Activated CD4-positive, CD25-positive, alpha-beta regulatory T cell treated with anti-CD3 and anti-CD28 coated beads, Interleukin-2, amount 50 U/mL, for 72 hours (primary cell): ENCODE results near the gene ZNF212.

Experiments used
- DNase-seq: peaks from one replicate; pipeline ENCODE4 v3.0.0; 2021

Gene ZNF212

GRCh38 chr7:149239345-149240143 lies at the start of gene ZNF212:
TSS of gene ZNF212 (plus strand) at chr7:149239651. CDS start at chr7:149239779, 128 bp downstream.
- peak; percentile 86 for DNase-seq

GRCh38 chr7:149191851-149192250 lies 47.6 kb upstream of the ZNF212 start:
- DNase-seq: no peak

- no peak for DNase-seq
Observed at GRCh38 chr7:149194799-149195179, 44.7 kb upstream of the ZNF212 start.

GRCh38 chr7:149195180-149196150 lies 44.0 kb upstream of the ZNF212 start, which contains the start of gene ZNF282:
TSS of gene ZNF282 (plus strand) at chr7:149195546. CDS start at chr7:149195590, 44 bp downstream.
- DNase-seq: peak; percentile 77

- peak; percentile 34 for DNase-seq
Observed at GRCh38 chr7:149196151-149196704, 43.2 kb upstream of the ZNF212 start.

- DNase-seq: no peak
Observed at GRCh38 chr7:149196705-149197171, 42.7 kb upstream of the ZNF212 start.

GRCh38 chr7:149197675-149198074 lies 41.8 kb upstream of the ZNF212 start:
- no peak for DNase-seq

GRCh38 chr7:149198161-149198816 lies 41.2 kb upstream of the ZNF212 start:
- no peak for DNase-seq

GRCh38 chr7:149199234-149199995 lies 40.0 kb upstream of the ZNF212 start:
- DNase-seq: no peak

- no peak for DNase-seq
Observed at GRCh38 chr7:149202831-149203231, 36.6 kb upstream of the ZNF212 start.

- DNase-seq: no peak
Observed at GRCh38 chr7:149205690-149206381, 33.6 kb upstream of the ZNF212 start.

GRCh38 chr7:149207324-149208035 lies 32.0 kb upstream of the ZNF212 start:
- no peak for DNase-seq

GRCh38 chr7:149209518-149210269 lies 29.8 kb upstream of the ZNF212 start:
- peak; percentile 68 for DNase-seq

- no peak for DNase-seq
Observed at GRCh38 chr7:149210551-149210950, 28.9 kb upstream of the ZNF212 start.

- DNase-seq: no peak
Observed at GRCh38 chr7:149214020-149214720, 25.3 kb upstream of the ZNF212 start.

- no peak for DNase-seq
Observed at GRCh38 chr7:149216402-149216801, 23.0 kb upstream of the ZNF212 start.

- DNase-seq: no peak
Observed at GRCh38 chr7:149217570-149217969, 21.9 kb upstream of the ZNF212 start.

GRCh38 chr7:149218469-149219420 lies 20.7 kb upstream of the ZNF212 start:
- no peak for DNase-seq
